Measurements from ENCODE around the gene PLEKHA7. TPM values are rescaled to one million over a fixed set of nuclear protein-coding genes. Genes with fewer than 3 reads are reported as not detected.
"Not testable (repeated sequence)": the region's sequence is repeated elsewhere in the genome, so short reads cannot be mapped to it uniquely, and the experiment has no call there.

Gene PLEKHA7
- polyA plus RNA-seq, 3 donors from 2014 or later, result 0.28 to 0.31 TPM; not detected in 1

GRCh38 chr11:16880184-16880801 is 133.9 kb downstream of the PLEKHA7 start:
- DNase-seq, result no peak
- H3K27me3 Mint-ChIP-seq (ENCODE audit: low read depth in 3 of 3), result peaks cover 3 to 9% (median 7%) of the 10 kb centered on the region in 3 donors
- no peak overlapping the region for H3K27ac Mint-ChIP-seq
- H3K9me3 Mint-ChIP-seq, result no peaks in the 10 kb centered on the region
- H3K36me3 Mint-ChIP-seq, result no peaks in the 10 kb centered on the region
- H3K4me3 Mint-ChIP-seq, result no peak overlapping the region
- H3K4me1 Mint-ChIP-seq, result no peaks in the 10 kb centered on the region

- Mint-ChIP-seq H3K27ac (no peak overlapping the region), H3K4me1 (no peaks in the 10 kb centered on the region), H3K4me3 (no peak overlapping the region), H3K36me3 (no peaks in the 10 kb centered on the region), H3K9me3 (no peaks in the 10 kb centered on the region), H3K27me3 (ENCODE audit: low read depth in 3 of 3) (peaks cover 3 to 9% (median 7%) of the 10 kb centered on the region in 3 donors)
- no peak for DNase-seq
Observed at GRCh38 chr11:16879690-16880089, 134.5 kb downstream of the PLEKHA7 start.

GRCh38 chr11:16876837-16877236 is 137.4 kb downstream of the PLEKHA7 start:
- H3K4me3 Mint-ChIP-seq, result no peak overlapping the region
- H3K27me3 Mint-ChIP-seq (ENCODE audit: low read depth in 3 of 3), result peaks cover 0 to 12% (median 3%) of the 10 kb centered on the region in 3 donors
- DNase-seq, result no peak
- no peaks in the 10 kb centered on the region for H3K36me3 Mint-ChIP-seq
- no peaks in the 10 kb centered on the region for H3K9me3 Mint-ChIP-seq
- H3K27ac Mint-ChIP-seq, result no peak overlapping the region
- H3K4me1 Mint-ChIP-seq, result no peaks in the 10 kb centered on the region

GRCh38 chr11:16876053-16876752 is 138.0 kb downstream of the PLEKHA7 start:
- H3K27ac Mint-ChIP-seq, result no peak overlapping the region
- peaks cover 0 to 13% (median 3%) of the 10 kb centered on the region in 3 donors for H3K27me3 Mint-ChIP-seq (ENCODE audit: low read depth in 3 of 3)
- no peaks in the 10 kb centered on the region for H3K36me3 Mint-ChIP-seq
- no peak for DNase-seq
- no peaks in the 10 kb centered on the region for H3K9me3 Mint-ChIP-seq
- no peaks in the 10 kb centered on the region for H3K4me1 Mint-ChIP-seq
- no peak overlapping the region for H3K4me3 Mint-ChIP-seq

- Mint-ChIP-seq H3K36me3 (no peaks in the 10 kb centered on the region), H3K27me3 (ENCODE audit: low read depth in 3 of 3) (peaks cover 0 to 15% (median 3%) of the 10 kb centered on the region in 3 donors)
- no peak for DNase-seq
Observed at GRCh38 chr11:16874275-16874975, 139.8 kb downstream of the PLEKHA7 start.

GRCh38 chr11:16873289-16873688 is 140.9 kb downstream of the PLEKHA7 start:
- Mint-ChIP-seq H3K27me3 (ENCODE audit: low read depth in 3 of 3) (peaks cover 0 to 14% (median 3%) of the 10 kb centered on the region in 3 donors), H3K27ac (no peak overlapping the region), H3K9me3 (no peaks in the 10 kb centered on the region), H3K4me3 (no peak overlapping the region), H3K36me3 (no peaks in the 10 kb centered on the region), H3K4me1 (no peaks in the 10 kb centered on the region)
- no peak for DNase-seq

More at GRCh38 chr11:16874275-16874975, 139.8 kb downstream of the PLEKHA7 start:
- H3K27ac Mint-ChIP-seq, result no peak overlapping the region
- H3K4me3 Mint-ChIP-seq, result no peak overlapping the region
- no peaks in the 10 kb centered on the region for H3K9me3 Mint-ChIP-seq
- no peaks in the 10 kb centered on the region for H3K4me1 Mint-ChIP-seq

GRCh38 chr11:16871368-16871767 is 142.8 kb downstream of the PLEKHA7 start:
- no peak overlapping the region for H3K27ac Mint-ChIP-seq
- H3K4me3 Mint-ChIP-seq, result no peak overlapping the region
- H3K27me3 Mint-ChIP-seq (ENCODE audit: low read depth in 3 of 3), result peaks cover 0 to 12% (median 3%) of the 10 kb centered on the region in 3 donors
- DNase-seq, result no peak
- H3K4me1 Mint-ChIP-seq, result no peaks in the 10 kb centered on the region
- no peaks in the 10 kb centered on the region for H3K9me3 Mint-ChIP-seq
- no peaks in the 10 kb centered on the region for H3K36me3 Mint-ChIP-seq

GRCh38 chr11:16867097-16867496 is 147.1 kb downstream of the PLEKHA7 start:
- Mint-ChIP-seq H3K36me3 (no peaks in the 10 kb centered on the region), H3K4me3 (no peak overlapping the region), H3K27me3 (ENCODE audit: low read depth in 3 of 3) (peaks cover 0 to 3% (median 0%) of the 10 kb centered on the region in 3 donors), H3K4me1 (no peaks in the 10 kb centered on the region), H3K9me3 (no peaks in the 10 kb centered on the region), H3K27ac (no peak overlapping the region)
- no peak for DNase-seq

- not testable (repeated sequence) for H3K9me3 Mint-ChIP-seq; H3K27me3 Mint-ChIP-seq (ENCODE audit: low read depth in 3 of 3); H3K27ac Mint-ChIP-seq; H3K36me3 Mint-ChIP-seq; H3K4me1 Mint-ChIP-seq; H3K4me3 Mint-ChIP-seq; DNase-seq
Observed at GRCh38 chr11:16864428-16864827, 149.8 kb downstream of the PLEKHA7 start.

GRCh38 chr11:16863389-16863788 is 150.8 kb downstream of the PLEKHA7 start:
- DNase-seq, result no peak
- no peaks in the 10 kb centered on the region for H3K9me3 Mint-ChIP-seq
- H3K4me3 Mint-ChIP-seq, result no peak overlapping the region
- H3K27me3 Mint-ChIP-seq (ENCODE audit: low read depth in 3 of 3), result peaks cover 0 to 4% (median 0%) of the 10 kb centered on the region in 3 donors
- no peak overlapping the region for H3K27ac Mint-ChIP-seq
- H3K4me1 Mint-ChIP-seq, result no peaks in the 10 kb centered on the region
- H3K36me3 Mint-ChIP-seq, result no peaks in the 10 kb centered on the region

GRCh38 chr11:16862726-16863125 is 151.5 kb downstream of the PLEKHA7 start:
- peaks cover 0 to 4% (median 0%) of the 10 kb centered on the region in 3 donors for H3K27me3 Mint-ChIP-seq (ENCODE audit: low read depth in 3 of 3)
- no peaks in the 10 kb centered on the region for H3K36me3 Mint-ChIP-seq
- H3K27ac Mint-ChIP-seq, result no peak overlapping the region
- H3K4me1 Mint-ChIP-seq, result no peaks in the 10 kb centered on the region
- no peak overlapping the region for H3K4me3 Mint-ChIP-seq
- H3K9me3 Mint-ChIP-seq, result no peaks in the 10 kb centered on the region
- DNase-seq, result no peak

- no peak overlapping the region for H3K27ac Mint-ChIP-seq
- H3K9me3 Mint-ChIP-seq, result no peaks in the 10 kb centered on the region
- H3K36me3 Mint-ChIP-seq, result no peaks in the 10 kb centered on the region
- H3K4me3 Mint-ChIP-seq, result no peak overlapping the region
- H3K27me3 Mint-ChIP-seq (ENCODE audit: low read depth in 3 of 3), result peaks cover 0 to 4% (median 0%) of the 10 kb centered on the region in 3 donors
- H3K4me1 Mint-ChIP-seq, result no peaks in the 10 kb centered on the region
- no peak for DNase-seq
Observed at GRCh38 chr11:16861862-16862261, 152.4 kb downstream of the PLEKHA7 start.

- Mint-ChIP-seq H3K4me3 (no peak overlapping the region), H3K9me3 (no peaks in the 10 kb centered on the region), H3K36me3 (no peaks in the 10 kb centered on the region), H3K27me3 (ENCODE audit: low read depth in 3 of 3) (peaks cover 0 to 4% (median 3%) of the 10 kb centered on the region in 3 donors), H3K4me1 (no peaks in the 10 kb centered on the region), H3K27ac (no peak overlapping the region)
- no peak for DNase-seq
Observed at GRCh38 chr11:16860617-16861016, 153.6 kb downstream of the PLEKHA7 start.

GRCh38 chr11:16859651-16860050 is 154.6 kb downstream of the PLEKHA7 start:
- H3K27me3 Mint-ChIP-seq (ENCODE audit: low read depth in 3 of 3), result peaks cover 0 to 4% (median 3%) of the 10 kb centered on the region in 3 donors
- DNase-seq, result no peak
- no peaks in the 10 kb centered on the region for H3K4me1 Mint-ChIP-seq
- no peak overlapping the region for H3K4me3 Mint-ChIP-seq
- no peaks in the 10 kb centered on the region for H3K9me3 Mint-ChIP-seq
- no peak overlapping the region for H3K27ac Mint-ChIP-seq
- H3K36me3 Mint-ChIP-seq, result no peaks in the 10 kb centered on the region

Measured in immature natural killer cell (primary cell).